Measurements from ENCODE around the gene RAD9A.

- TF ChIP-seq CTCF (IDR thresholded peaks at IDR 0.05) (no peak), EZH2phosphoT487 (IDR thresholded peaks at IDR 0.05) (no peak)
Measured at GRCh38 chr11:67366961-67367760, 24.6 kb upstream of the RAD9A start.
